ENCODE data around the gene IRF2BP2. TPM values are rescaled to one million over a fixed set of nuclear protein-coding genes. Genes with fewer than 3 reads are reported as not detected.

Gene IRF2BP2
- total and polyA plus RNA-seq, 7 experiments from 2014 or later = 28.7 to 413 (median 159) TPM

Other genes starting within 250 kb of the IRF2BP2 start
- 10 to 100 TPM in 4 of 5 experiments, 1 to 10 TPM in 1; 9.5 to 47.3 (median 18.5) TPM for gene COA6, start 236.7 kb downstream of the IRF2BP2 start, total RNA-seq
- gene COA6, start 236.7 kb downstream of the IRF2BP2 start, polyA plus RNA-seq = 10 to 100 TPM; 31.6 to 52.7 TPM
- gene TARBP1, start 131.0 kb downstream of the IRF2BP2 start, total RNA-seq = 10 to 100 TPM; 45.8 to 49.6 (median 47.5) TPM
- gene TARBP1, start 131.0 kb downstream of the IRF2BP2 start, polyA plus RNA-seq = 10 to 100 TPM; 22.9 to 28.4 TPM

Data from naive thymus-derived CD4-positive, alpha-beta T cell (primary cell).